ENCODE data around the gene ANO1.

- TF ChIP-seq GLIS3 (CRISPR knock-in tag; IDR thresholded peaks at IDR 0.05): no peak
- TF ChIP-seq POU6F1 (CRISPR knock-in tag; IDR thresholded peaks at IDR 0.05; ENCODE audit: borderline replicate concordance, low read depth): no peak
- TF ChIP-seq PATZ1 (CRISPR knock-in tag; IDR thresholded peaks at IDR 0.05; ENCODE audit: borderline replicate concordance): no peak
- TF ChIP-seq ZNF70 (CRISPR knock-in tag; IDR thresholded peaks at IDR 0.05): no peak
- no peak for TF ChIP-seq OSR1 (CRISPR knock-in tag; IDR thresholded peaks at IDR 0.05)
- TF ChIP-seq TOX (CRISPR knock-in tag; IDR thresholded peaks at IDR 0.05; ENCODE audit: borderline replicate concordance): no peak
- no peak for TF ChIP-seq ZFP3 (CRISPR knock-in tag; IDR thresholded peaks at IDR 0.05)
- no peak for TF ChIP-seq CREB5 (CRISPR knock-in tag; IDR thresholded peaks at IDR 0.05; ENCODE audit: low read depth)
- TF ChIP-seq TSHZ2 (CRISPR knock-in tag; IDR thresholded peaks at IDR 0.05): no peak
- no peak for TF ChIP-seq ARNTL (CRISPR knock-in tag; IDR thresholded peaks at IDR 0.05; ENCODE audit: borderline replicate concordance, low read depth)
- TF ChIP-seq CSDC2 (CRISPR knock-in tag; IDR thresholded peaks at IDR 0.05): no peak
- no peak for TF ChIP-seq ZNF8 (CRISPR knock-in tag; IDR thresholded peaks at IDR 0.05)
- no peak for TF ChIP-seq BACH2 (CRISPR knock-in tag; IDR thresholded peaks at IDR 0.05; ENCODE audit: borderline replicate concordance)
- TF ChIP-seq RARB (CRISPR knock-in tag; IDR thresholded peaks at IDR 0.05): no peak
Observed at GRCh38 chr11:70200212-70200844, 122.2 kb downstream of the ANO1 start.

Measured in SK-N-SH treated with all-trans-retinoic acid at 6 μM for 48 hours (cell line).